ENCODE data around the gene BCL11A.

- TF ChIP-seq CTCF (IDR thresholded peaks at IDR 0.05) (no peak), POLR2A (IDR thresholded peaks at IDR 0.05) (no peak)
Observed at GRCh38 chr2:60546756-60547420, 6.6 kb downstream of the BCL11A start.
